ENCODE results near the gene ARL13A. TPM values are rescaled to one million over a fixed set of nuclear protein-coding genes. Genes with fewer than 3 reads are reported as not detected.

ARL13A gene
- total RNA-seq, 2 donors from 2014 or later: not detected

- H3K36me3 ChIP-seq: no peaks in the 10 kb centered on the region
- H3K4me3 ChIP-seq: no peak overlapping the region
- no peak overlapping the region for H3K27ac ChIP-seq
- ATAC-seq (ENCODE audit: insufficient number of reproducible peaks, low FRiP score, low read depth) (no peak), DNase-seq (ENCODE audit: low spot score) (no peak)
- no peaks in the 10 kb centered on the region for H3K9me3 ChIP-seq
- H3K4me1 ChIP-seq (ENCODE audit: control insufficient read depth in 1 of 2, low read depth in 2 of 2): no peaks in the 10 kb centered on the region
- TF ChIP-seq CTCF (IDR thresholded peaks at IDR 0.05): no peak
- no peaks in the 10 kb centered on the region for H3K27me3 ChIP-seq (replicated peaks; ENCODE audit: insufficient read depth)
Observed at GRCh38 chrX:100931925-100932285, 37.6 kb upstream of the ARL13A start.

- DNase-seq (ENCODE audit: low spot score) (no peak), ATAC-seq (ENCODE audit: insufficient number of reproducible peaks, low FRiP score, low read depth) (no peak)
- TF ChIP-seq CTCF (IDR thresholded peaks at IDR 0.05): no peak
- Histone ChIP-seq H3K27me3 (replicated peaks; ENCODE audit: insufficient read depth) (no peaks in the 10 kb centered on the region), H3K36me3 (no peaks in the 10 kb centered on the region), H3K4me3 (no peak overlapping the region), H3K4me1 (ENCODE audit: control insufficient read depth in 1 of 2, low read depth in 2 of 2) (no peaks in the 10 kb centered on the region), H3K9me3 (no peaks in the 10 kb centered on the region), H3K27ac (no peak overlapping the region)
Observed at GRCh38 chrX:100935767-100936166, 33.7 kb upstream of the ARL13A start.

- no peak for ATAC-seq (ENCODE audit: insufficient number of reproducible peaks, low FRiP score, low read depth)
- TF ChIP-seq CTCF (IDR thresholded peaks at IDR 0.05): no peak
- H3K4me3 ChIP-seq: no peak overlapping the region
- no peaks in the 10 kb centered on the region for H3K27me3 ChIP-seq (replicated peaks; ENCODE audit: insufficient read depth)
- H3K27ac ChIP-seq: no peak overlapping the region
- no peaks in the 10 kb centered on the region for H3K4me1 ChIP-seq (ENCODE audit: control insufficient read depth in 1 of 2, low read depth in 2 of 2)
- H3K9me3 ChIP-seq: no peaks in the 10 kb centered on the region
- H3K36me3 ChIP-seq: no peaks in the 10 kb centered on the region
- DNase-seq (ENCODE audit: low spot score): no peak
Observed at GRCh38 chrX:100939333-100939732, 30.2 kb upstream of the ARL13A start.

- no peak for TF ChIP-seq CTCF (IDR thresholded peaks at IDR 0.05)
- Histone ChIP-seq H3K9me3 (no peaks in the 10 kb centered on the region), H3K27me3 (replicated peaks; ENCODE audit: insufficient read depth) (no peaks in the 10 kb centered on the region), H3K27ac (no peak overlapping the region), H3K4me3 (no peak overlapping the region), H3K36me3 (no peaks in the 10 kb centered on the region), H3K4me1 (ENCODE audit: control insufficient read depth in 1 of 2, low read depth in 2 of 2) (no peaks in the 10 kb centered on the region)
- DNase-seq (ENCODE audit: low spot score) (no peak), ATAC-seq (ENCODE audit: insufficient number of reproducible peaks, low FRiP score, low read depth) (no peak)
Observed at GRCh38 chrX:100944601-100945000, 24.9 kb upstream of the ARL13A start.

- ATAC-seq (ENCODE audit: insufficient number of reproducible peaks, low FRiP score, low read depth) (no peak), DNase-seq (ENCODE audit: low spot score) (no peak)
- Histone ChIP-seq H3K27ac (no peak overlapping the region), H3K36me3 (no peaks in the 10 kb centered on the region), H3K4me1 (ENCODE audit: control insufficient read depth in 1 of 2, low read depth in 2 of 2) (no peaks in the 10 kb centered on the region), H3K9me3 (no peaks in the 10 kb centered on the region), H3K27me3 (replicated peaks; ENCODE audit: insufficient read depth) (no peaks in the 10 kb centered on the region), H3K4me3 (no peak overlapping the region)
- no peak for TF ChIP-seq CTCF (IDR thresholded peaks at IDR 0.05)
Observed at GRCh38 chrX:100946299-100946927, 23.1 kb upstream of the ARL13A start.
